B cell (primary cell): ENCODE data around the gene TBC1D3B. TPM values are rescaled to one million over a fixed set of nuclear protein-coding genes. Genes with fewer than 3 reads are reported as not detected.
A peak's percentile ranks its signal among the peaks of the same experiment; 100 is the strongest.
"Not testable (repeated sequence)": the region's sequence is repeated elsewhere in the genome, so short reads cannot be mapped to it uniquely, and the experiment has no call there.

Experiments
- ATAC-seq: fragments of 200-7000 bp; cut with Tn5 transposase; one replicate; pipeline ENCODE4 v1.10.0; 2021; ENCODE audit warnings: low read depth, mild to moderate bottlenecking, moderate number of reproducible peaks, moderate library complexity
- CTCF ChIA-PET: fragments of 350-600 bp; sonication (Branson Sonifier 250); formaldehyde crosslinking; loops from one replicate; lab custom pipeline; 2021; ENCODE audit warnings: antibody characterized with exemption, inconsistent platforms; lab: Charles Lee
- POLR2A ChIA-PET: fragments of 350-600 bp; sonication (Branson Sonifier 250); formaldehyde crosslinking; loops from one replicate; lab custom pipeline; 2021; ENCODE audit warnings: antibody characterized with exemption; lab: Charles Lee
- DNase-seq: peaks from one replicate; pipeline ENCODE4 v3.0.0; 2013
- H2AFZ ChIP-seq: 2 replicates; pipeline ENCODE4 v1.6.1; 2012; ENCODE audit warnings: mild to moderate bottlenecking, low read depth, low read length; ENCODE audit not compliant: insufficient read depth, poor library complexity, severe bottlenecking
- H3K27ac ChIP-seq, 2 donors: 1 replicate in 1 of 2; 2 replicates in 1 of 2; pipeline ENCODE4 v1.5.1; 2012 to 2013; ENCODE audit warnings: low read length in 2 of 2, mild to moderate bottlenecking in 2 of 2, moderate library complexity in 1 of 2
- H3K27me3 ChIP-seq, 4 experiments: fragments of 200-600 bp in 1 of 4; sonication (generic) in 1 of 4; replicated peaks in 1 of 4; 1 replicate in 2 of 4; 2 replicates in 2 of 4; pipeline versions ENCODE4 v1.6.1 to v1.7.0; 2013 to 2016; ENCODE audit warnings: low read length in 3 of 4, mild to moderate bottlenecking in 2 of 4, mixed read lengths in 1 of 4, moderate library complexity in 1 of 4; ENCODE audit not compliant: insufficient read depth in 4 of 4, control insufficient read depth in 3 of 4; ENCODE audit errors: control extremely low read depth in 1 of 4
- H3K36me3 ChIP-seq, 2 experiments: replicated peaks in 1 of 2; 1 replicate in 1 of 2; 2 replicates in 1 of 2; pipeline versions ENCODE4 v1.6.1 to v1.7.1; 2013; ENCODE audit warnings: low read length in 1 of 2; ENCODE audit not compliant: insufficient read depth in 2 of 2, control insufficient read depth in 1 of 2; ENCODE audit errors: control extremely low read depth in 1 of 2, extremely low read depth in 1 of 2
- H3K4me1 ChIP-seq, 2 donors: fragments of 200-600 bp in 1 of 2; sonication (generic) in 1 of 2; 1 replicate in 1 of 2; 2 replicates in 1 of 2; pipeline versions ENCODE4 v1.5.1 to v1.6.1; 2013 to 2017; ENCODE audit warnings: low read length in 2 of 2; ENCODE audit not compliant: control insufficient read depth in 2 of 2, insufficient read depth in 2 of 2
- H3K4me2 ChIP-seq: replicated peaks from 2 replicates; pipeline ENCODE3; 2012; ENCODE audit warnings: mild to moderate bottlenecking, low read depth, low read length; ENCODE audit not compliant: poor library complexity, severe bottlenecking
- H3K4me3 ChIP-seq, 5 experiments: fragments of 200-600 bp in 1 of 5; sonication (generic) in 1 of 5; 1 replicate in 3 of 5; 2 replicates in 2 of 5; pipeline versions ENCODE4 v1.5.1 to v1.7.0; 2011 to 2016; ENCODE audit warnings: low read length in 4 of 5, mild to moderate bottlenecking in 4 of 5, low read depth in 2 of 5, control low read depth in 1 of 5, moderate library complexity in 1 of 5; ENCODE audit not compliant: insufficient read depth in 1 of 5; ENCODE audit errors: control extremely low read depth in 1 of 5, extremely low read depth in 1 of 5
- H3K79me2 ChIP-seq: fragments of 200-600 bp; sonication (generic); one replicate; pipeline ENCODE4 v1.6.0; 2016; ENCODE audit warnings: low read length; ENCODE audit not compliant: control insufficient read depth, insufficient read depth
- H3K9ac ChIP-seq: fragments of 200-600 bp; sonication (generic); 2 replicates; pipeline ENCODE4 v1.6.1; 2017; ENCODE audit warnings: mild to moderate bottlenecking, low read length, moderate library complexity
- H3K9me3 ChIP-seq, 3 donors: one replicate each; pipeline versions ENCODE4 v1.6.1 to v1.7.1; 2013; ENCODE audit warnings: low read length in 2 of 3; ENCODE audit not compliant: control insufficient read depth in 2 of 3, insufficient read depth in 1 of 3; ENCODE audit errors: control extremely low read depth in 1 of 3
- H4K20me1 ChIP-seq: 2 replicates; pipeline ENCODE4 v1.6.0; 2012; ENCODE audit warnings: mild to moderate bottlenecking, low read length; ENCODE audit not compliant: insufficient read depth, control insufficient read depth, poor library complexity, severe bottlenecking
- H3K27ac Mint-ChIP-seq: one replicate; pipeline ENCODE4 v1.8.0; 2021; ENCODE audit warnings: mixed read lengths
- H3K27me3 Mint-ChIP-seq: one replicate; pipeline ENCODE4 v1.8.0; 2021; ENCODE audit warnings: mixed read lengths
- H3K4me1 Mint-ChIP-seq: one replicate; pipeline ENCODE4 v1.8.0; 2021; ENCODE audit warnings: mixed read lengths
- H3K4me3 Mint-ChIP-seq: one replicate; pipeline ENCODE4 v1.8.0; 2021; ENCODE audit warnings: mixed read lengths
- H3K9me3 Mint-ChIP-seq: one replicate; pipeline ENCODE4 v1.8.0; 2022; ENCODE audit warnings: mixed read lengths; ENCODE audit not compliant: insufficient read depth
- CTCF ChIP-seq: fragments of 200-600 bp; IDR thresholded peaks from one replicate; pipeline ENCODE4 v1.8.0; 2022; ENCODE audit warnings: antibody characterized with exemption, mild to moderate bottlenecking
- EZH2 ChIP-seq: IDR thresholded peaks from 2 replicates; pipeline ENCODE4 v1.6.1; 2012; ENCODE audit warnings: borderline replicate concordance, low read depth, mild to moderate bottlenecking, moderate library complexity, low read length; ENCODE audit not compliant: insufficient read depth, poor library complexity, severe bottlenecking
- WGBS: methylation state at CpG from one replicate; pipeline ENCODE4 v1.1.5; 2013; ENCODE audit warnings: missing lambda C conversion rate; ENCODE audit not compliant: insufficient coverage; 5-methylcytosine and 5-hydroxymethylcytosine counted together
- intact Hi-C: fragments of 100-400 bp; cut with micrococcal nuclease; formaldehyde crosslinking; loops from one replicate; pipeline ENCODE4 v1.10.0; 2022
- polyA plus RNA-seq: library from polyadenylated mRNA; depleted of rRNA; stranded (reverse); fragments of >200 nt; gene quantifications from 2 replicates; pipeline ENCODE4 v1.2.3, GENCODE V29; 2012
- total RNA-seq, 2 donors: library from RNA; stranded (reverse); fragments of 120-200 nt in 1 of 2; gene quantifications; 1 replicate in 1 of 2; 2 replicates in 1 of 2; pipeline versions ENCODE4 v1.2.3 to v1.2.4, GENCODE V29; 2013 to 2022

Gene TBC1D3B
- total and polyA plus RNA-seq, 2 donors (not counting 1 experiment from before 2014, with no cell fraction given) = 3.2 to 17.3 TPM

- Histone ChIP-seq H3K9ac (peak overlapping the region; percentile 2), H3K4me2 (no peak overlapping the region), H3K79me2 (no peaks in the 10 kb centered on the region), H4K20me1 (no peaks in the 10 kb centered on the region), H3K36me3 (no peaks in the 10 kb centered on the region), H3K4me1 (peaks cover 45 to 49% of the 10 kb centered on the region in 2 donors), H3K27ac (no peak overlapping the region), H2AFZ (no peak overlapping the region), H3K27me3 (no peaks in the 10 kb centered on the region), H3K4me3 (no peak overlapping the region), H3K9me3 (peaks cover 0 to 29% (median 24%) of the 10 kb centered on the region in 3 donors)
- 92% methylated on average over 8 of the region's 9 CpGs for WGBS
- CTCF ChIA-PET = no interaction called here
- H3K4me1 Mint-ChIP-seq = peaks cover 45% of the 10 kb centered on the region
- intact Hi-C loops = loop anchor here (5.0 kb wide), 1 partner anchor 53 kb away; no protein-coding TSS in a partner anchor
- ATAC-seq (no peak), DNase-seq (no peak)
- H3K27ac Mint-ChIP-seq = no peak overlapping the region
- H3K9me3 Mint-ChIP-seq = peaks cover 9% of the 10 kb centered on the region
- TF ChIP-seq EZH2 (no peak), CTCF (no peak)
- POLR2A ChIA-PET = no interaction called here
- no peaks in the 10 kb centered on the region for H3K27me3 Mint-ChIP-seq
- no peak overlapping the region for H3K4me3 Mint-ChIP-seq
These were observed 51.3 kb downstream of the TBC1D3B start for GRCh38 chr17:36124879-36125824.

- intact Hi-C loops = no loop called here
- Histone ChIP-seq H3K9ac (no peak overlapping the region), H3K4me1 (peaks cover 35 to 37% of the 10 kb centered on the region in 2 donors), H3K9me3 (peaks cover 0 to 29% (median 24%) of the 10 kb centered on the region in 3 donors), H3K4me2 (no peak overlapping the region), H3K36me3 (no peaks in the 10 kb centered on the region), H2AFZ (no peak overlapping the region), H3K4me3 (no peak overlapping the region), H3K27me3 (no peaks in the 10 kb centered on the region), H4K20me1 (no peaks in the 10 kb centered on the region), H3K79me2 (no peaks in the 10 kb centered on the region), H3K27ac (no peak overlapping the region)
- Mint-ChIP-seq H3K9me3 (peaks cover 9% of the 10 kb centered on the region), H3K4me1 (peaks cover 37% of the 10 kb centered on the region), H3K4me3 (no peak overlapping the region), H3K27me3 (no peaks in the 10 kb centered on the region), H3K27ac (no peak overlapping the region)
- ATAC-seq = no peak
- WGBS = 100% methylated on average over 1 of the region's 2 CpGs
- ChIA-PET POLR2A (no interaction called here), CTCF (no interaction called here)
- no peak for TF ChIP-seq CTCF
- TF ChIP-seq EZH2 = no peak
- no peak for DNase-seq
These were observed 53.0 kb downstream of the TBC1D3B start for GRCh38 chr17:36123431-36123830.

- H3K27me3 Mint-ChIP-seq, DNase-seq, H3K9ac ChIP-seq, H3K36me3 ChIP-seq, H3K27me3 ChIP-seq, CTCF ChIA-PET, H3K4me3 ChIP-seq, ATAC-seq, H3K4me2 ChIP-seq, H3K27ac ChIP-seq, H3K4me3 Mint-ChIP-seq, H3K27ac Mint-ChIP-seq, H3K79me2 ChIP-seq, POLR2A ChIA-PET, H4K20me1 ChIP-seq, H3K9me3 Mint-ChIP-seq, H2AFZ ChIP-seq, intact Hi-C loops: not testable (repeated sequence)
- peaks cover 16 to 24% of the 10 kb centered on the region in 2 donors for H3K4me1 ChIP-seq
- 43% methylated on average over 1 of the region's 6 CpGs for WGBS
- H3K9me3 ChIP-seq = peaks cover 0 to 15% (median 15%) of the 10 kb centered on the region in 3 donors
- peaks cover 28% of the 10 kb centered on the region for H3K4me1 Mint-ChIP-seq
These were observed 55.3 kb downstream of the TBC1D3B start for GRCh38 chr17:36121099-36121498.
